CD14-positive monocyte (primary cell): ENCODE measurements around the gene CMC2. TPM values are rescaled to one million over a fixed set of nuclear protein-coding genes. Genes with fewer than 3 reads are reported as not detected.

ENCODE experiments used
- DNase-seq, 3 donors: peaks; one replicate each; pipeline ENCODE4 v3.0.0-alpha.2; 2011 to 2022
- H2AFZ ChIP-seq: 2 replicates; pipeline ENCODE4 v1.6.0; 2012; ENCODE audit warnings: mild to moderate bottlenecking, low read depth, low read length, inconsistent platforms; ENCODE audit not compliant: insufficient read depth, poor library complexity, severe bottlenecking
- H3K27ac ChIP-seq, 2 donors: 1 replicate in 1 of 2; 2 replicates in 1 of 2; pipeline ENCODE4 v1.5.1; 2012 to 2013; ENCODE audit warnings: low read length in 2 of 2, control low read depth in 1 of 2, inconsistent platforms in 1 of 2, low read depth in 1 of 2, mild to moderate bottlenecking in 1 of 2
- H3K27me3 ChIP-seq, 2 donors: one replicate each; pipeline versions ENCODE4 v1.6.0 to v1.6.1; 2011 to 2013; ENCODE audit warnings: low read length in 2 of 2; ENCODE audit not compliant: control insufficient read depth in 2 of 2, insufficient read depth in 2 of 2
- H3K36me3 ChIP-seq, 2 donors: replicated peaks in 1 of 2; 1 replicate in 1 of 2; 2 replicates in 1 of 2; pipeline versions ENCODE4 v1.5.1 to v1.6.1; 2012 to 2013; ENCODE audit warnings: low read length in 2 of 2, control low read depth in 1 of 2, inconsistent platforms in 1 of 2, mild to moderate bottlenecking in 1 of 2; ENCODE audit not compliant: insufficient read depth in 2 of 2, control insufficient read depth in 1 of 2
- H3K4me1 ChIP-seq, 2 donors: 1 replicate in 1 of 2; 2 replicates in 1 of 2; pipeline versions ENCODE4 v1.5.1 to v1.6.1; 2012 to 2013; ENCODE audit warnings: low read length in 2 of 2, control low read depth in 1 of 2, inconsistent platforms in 1 of 2, mild to moderate bottlenecking in 1 of 2, moderate library complexity in 1 of 2; ENCODE audit not compliant: insufficient read depth in 2 of 2, control insufficient read depth in 1 of 2
- H3K4me2 ChIP-seq: replicated peaks from 2 replicates; pipeline ENCODE3; 2012; ENCODE audit warnings: low read length, moderate library complexity, mild to moderate bottlenecking; ENCODE audit not compliant: poor library complexity, severe bottlenecking; ENCODE audit errors: extremely low read depth
- H3K4me3 ChIP-seq, 3 experiments: fragments of 200-600 bp in 1 of 3; sonication (generic) in 1 of 3; replicated peaks in 1 of 3; 1 replicate in 2 of 3; 2 replicates in 1 of 3; pipeline ENCODE4 v1.5.1; 2011 to 2013; ENCODE audit warnings: low read length in 3 of 3, mild to moderate bottlenecking in 3 of 3, control low read depth in 2 of 3, low read depth in 2 of 3, inconsistent platforms in 1 of 3, moderate library complexity in 1 of 3
- H3K79me2 ChIP-seq: 2 replicates; pipeline ENCODE4 v1.6.0; 2012; ENCODE audit warnings: mild to moderate bottlenecking, control low read depth, inconsistent platforms, low read length, moderate library complexity; ENCODE audit not compliant: insufficient read depth
- H3K9ac ChIP-seq: 2 replicates; pipeline ENCODE4 v1.6.0; 2017; ENCODE audit warnings: low read length, mild to moderate bottlenecking; ENCODE audit not compliant: insufficient read depth, poor library complexity, severe bottlenecking
- H3K9me3 ChIP-seq, 2 donors: replicated peaks in 1 of 2; 1 replicate in 1 of 2; 2 replicates in 1 of 2; pipeline versions ENCODE4 v1.5.1 to v1.6.1; 2012 to 2013; ENCODE audit warnings: low read length in 2 of 2, control low read depth in 1 of 2; ENCODE audit not compliant: control insufficient read depth in 1 of 2, insufficient read depth in 1 of 2
- H4K20me1 ChIP-seq: 2 replicates; pipeline ENCODE4 v1.6.0; 2012; ENCODE audit warnings: mild to moderate bottlenecking, low read length, control low read depth, moderate library complexity; ENCODE audit not compliant: insufficient read depth
- H3K27ac Mint-ChIP-seq, 7 donors: one replicate each; pipeline ENCODE4 v1.8.0; 2020; ENCODE audit warnings: mild to moderate bottlenecking in 7 of 7, mixed read lengths in 7 of 7, moderate library complexity in 6 of 7, inconsistent platforms in 2 of 7
- H3K27me3 Mint-ChIP-seq, 3 donors: one replicate each; pipeline ENCODE4 v1.8.0; 2021 to 2022; ENCODE audit warnings: low read depth in 3 of 3, mild to moderate bottlenecking in 3 of 3, mixed read lengths in 3 of 3, moderate library complexity in 3 of 3, inconsistent platforms in 1 of 3
- H3K36me3 Mint-ChIP-seq, 2 donors: one replicate each; pipeline ENCODE4 v1.8.0; 2020; ENCODE audit warnings: mixed read lengths in 2 of 2, inconsistent platforms in 1 of 2, mild to moderate bottlenecking in 1 of 2
- H3K4me1 Mint-ChIP-seq: one replicate; pipeline ENCODE4 v1.8.0; 2020; ENCODE audit warnings: mild to moderate bottlenecking, mixed read lengths
- H3K4me3 Mint-ChIP-seq, 2 donors: one replicate each; pipeline ENCODE4 v1.8.0; 2020; ENCODE audit warnings: mild to moderate bottlenecking in 2 of 2, mixed read lengths in 2 of 2, moderate library complexity in 1 of 2
- H3K9me3 Mint-ChIP-seq, 7 donors: one replicate each; pipeline ENCODE4 v1.8.0; 2020 to 2022; ENCODE audit warnings: mixed read lengths in 7 of 7, mild to moderate bottlenecking in 6 of 7, moderate library complexity in 6 of 7, inconsistent platforms in 2 of 7
- CTCF ChIP-seq: fragments of 200-600 bp; IDR thresholded peaks from one replicate; pipeline ENCODE4 v1.8.0; 2022; ENCODE audit warnings: antibody characterized with exemption, mild to moderate bottlenecking
- WGBS: methylation state at CpG from one replicate; pipeline ENCODE4 v1.1.5; 2013; ENCODE audit warnings: missing lambda C conversion rate; ENCODE audit not compliant: insufficient coverage; 5-methylcytosine and 5-hydroxymethylcytosine counted together
- intact Hi-C, 2 donors: fragments of 100-400 bp; cut with micrococcal nuclease; formaldehyde crosslinking; loops; one replicate each; pipeline versions ENCODE4 v1.15.0 to v1.15.1; 2023
- polyA plus RNA-seq, 3 donors: library from polyadenylated mRNA; depleted of rRNA in 1 of 3; unstranded in 2 of 3; stranded (reverse) in 1 of 3; fragments of 300-500 nt in 2 of 3; fragments of >200 nt in 1 of 3; fragmentation: Illumina TruSeq in 2 of 3; gene quantifications; 1 replicate in 2 of 3; 2 replicates in 1 of 3; pipeline ENCODE4 v1.2.3, GENCODE V29; 2012 to 2021

The CMC2 gene
- polyA plus RNA-seq, 3 donors: 55.3 to 79.5 (median 70.7) TPM

GRCh38 chr16:80946481-80946880 is 60.2 kb downstream of the CMC2 start:
- Histone ChIP-seq H3K4me3 (no peak overlapping the region), H4K20me1 (no peaks in the 10 kb centered on the region), H3K9me3 (no peaks in the 10 kb centered on the region), H3K4me2 (no peak overlapping the region), H3K79me2 (no peaks in the 10 kb centered on the region), H3K4me1 (no peaks in the 10 kb centered on the region), H3K9ac (no peak overlapping the region), H3K36me3 (no peaks in the 10 kb centered on the region), H3K27ac (no peak overlapping the region), H2AFZ (no peak overlapping the region), H3K27me3 (no peaks in the 10 kb centered on the region)
- no peaks in the 10 kb centered on the region for H3K36me3 Mint-ChIP-seq
- H3K4me1 Mint-ChIP-seq: peaks cover 1% of the 10 kb centered on the region
- H3K4me3 Mint-ChIP-seq: no peak overlapping the region
- DNase-seq: no peak
- intact Hi-C loops: no loop called here
- 98% methylated on average over 3 of the region's 4 CpGs for WGBS
- TF ChIP-seq CTCF: no peak
- no peak overlapping the region for H3K27ac Mint-ChIP-seq
- peaks cover 1 to 10% (median 3%) of the 10 kb centered on the region in 7 donors for H3K9me3 Mint-ChIP-seq
- H3K27me3 Mint-ChIP-seq: peaks cover 0 to 3% (median 2%) of the 10 kb centered on the region in 3 donors

- no peaks in the 10 kb centered on the region for H3K9me3 ChIP-seq
- Mint-ChIP-seq H3K9me3 (peaks cover 0 to 10% (median 4%) of the 10 kb centered on the region in 7 donors), H3K4me3 (no peak overlapping the region), H3K36me3 (no peaks in the 10 kb centered on the region), H3K4me1 (no peaks in the 10 kb centered on the region), H3K27me3 (peaks cover 3 to 6% (median 5%) of the 10 kb centered on the region in 3 donors), H3K27ac (no peak overlapping the region)
- H3K36me3 ChIP-seq: no peaks in the 10 kb centered on the region
- no peaks in the 10 kb centered on the region for H3K4me1 ChIP-seq
- DNase-seq: no peak
- TF ChIP-seq CTCF: no peak
- intact Hi-C loops: no loop called here
- H3K27me3 ChIP-seq: no peaks in the 10 kb centered on the region
- no peak overlapping the region for H3K4me2 ChIP-seq
- H3K4me3 ChIP-seq: no peak overlapping the region
- no peaks in the 10 kb centered on the region for H3K79me2 ChIP-seq
- WGBS: no CpG with 5 or more reads among the region's 7 CpGs
- no peaks in the 10 kb centered on the region for H4K20me1 ChIP-seq
- H3K27ac ChIP-seq: no peak overlapping the region
- H2AFZ ChIP-seq: no peak overlapping the region
- no peak overlapping the region for H3K9ac ChIP-seq
Observed at GRCh38 chr16:80940069-80940856, 66.4 kb downstream of the CMC2 start.
